GM12864 (cell line): ENCODE data around the gene CERS2.
"Not testable (repeated sequence)": the region's sequence is repeated elsewhere in the genome, so short reads cannot be mapped to it uniquely, and the experiment has no call there.

Experiments used
- DNase-seq: peaks from one replicate; pipeline ENCODE4 v3.0.0-alpha.2; 2011; ENCODE audit warnings: low read depth
- H3K4me3 ChIP-seq: 2 replicates; pipeline ENCODE4 v1.5.1; 2011; ENCODE audit warnings: mild to moderate bottlenecking, low read depth, low read length, control low read depth
- TF ChIP-seq, protein P1 (sequence below): IDR thresholded peaks from 2 replicates; pipeline ENCODE4 v1.5.1; 2011; ENCODE audit warnings: low read depth, mild to moderate bottlenecking, moderate library complexity, low read length, control low read depth, inconsistent platforms; ENCODE audit errors: missing control alignments

Gene CERS2

DNA sequence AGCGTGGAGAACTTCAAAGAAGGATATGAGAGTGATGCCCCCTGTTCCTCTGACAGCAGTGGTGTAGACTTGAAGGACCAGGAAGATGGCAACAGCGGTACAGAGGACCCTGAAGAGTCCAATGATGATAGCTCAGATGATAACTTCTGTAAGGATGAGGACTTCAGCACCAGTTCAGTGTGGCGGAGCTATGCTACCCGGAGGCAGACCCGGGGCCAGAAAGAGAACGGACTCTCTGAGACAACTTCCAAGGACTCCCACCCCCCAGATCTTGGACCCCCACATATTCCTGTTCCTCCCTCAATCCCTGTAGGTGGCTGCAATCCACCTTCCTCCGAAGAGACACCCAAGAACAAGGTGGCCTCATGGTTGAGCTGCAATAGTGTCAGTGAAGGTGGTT lies 14.0 kb downstream of the CERS2 start:
- TF ChIP-seq, protein P1, sequence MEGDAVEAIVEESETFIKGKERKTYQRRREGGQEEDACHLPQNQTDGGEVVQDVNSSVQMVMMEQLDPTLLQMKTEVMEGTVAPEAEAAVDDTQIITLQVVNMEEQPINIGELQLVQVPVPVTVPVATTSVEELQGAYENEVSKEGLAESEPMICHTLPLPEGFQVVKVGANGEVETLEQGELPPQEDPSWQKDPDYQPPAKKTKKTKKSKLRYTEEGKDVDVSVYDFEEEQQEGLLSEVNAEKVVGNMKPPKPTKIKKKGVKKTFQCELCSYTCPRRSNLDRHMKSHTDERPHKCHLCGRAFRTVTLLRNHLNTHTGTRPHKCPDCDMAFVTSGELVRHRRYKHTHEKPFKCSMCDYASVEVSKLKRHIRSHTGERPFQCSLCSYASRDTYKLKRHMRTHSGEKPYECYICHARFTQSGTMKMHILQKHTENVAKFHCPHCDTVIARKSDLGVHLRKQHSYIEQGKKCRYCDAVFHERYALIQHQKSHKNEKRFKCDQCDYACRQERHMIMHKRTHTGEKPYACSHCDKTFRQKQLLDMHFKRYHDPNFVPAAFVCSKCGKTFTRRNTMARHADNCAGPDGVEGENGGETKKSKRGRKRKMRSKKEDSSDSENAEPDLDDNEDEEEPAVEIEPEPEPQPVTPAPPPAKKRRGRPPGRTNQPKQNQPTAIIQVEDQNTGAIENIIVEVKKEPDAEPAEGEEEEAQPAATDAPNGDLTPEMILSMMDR = no peak
- H3K4me3 ChIP-seq = no peak overlapping the region

DNA sequence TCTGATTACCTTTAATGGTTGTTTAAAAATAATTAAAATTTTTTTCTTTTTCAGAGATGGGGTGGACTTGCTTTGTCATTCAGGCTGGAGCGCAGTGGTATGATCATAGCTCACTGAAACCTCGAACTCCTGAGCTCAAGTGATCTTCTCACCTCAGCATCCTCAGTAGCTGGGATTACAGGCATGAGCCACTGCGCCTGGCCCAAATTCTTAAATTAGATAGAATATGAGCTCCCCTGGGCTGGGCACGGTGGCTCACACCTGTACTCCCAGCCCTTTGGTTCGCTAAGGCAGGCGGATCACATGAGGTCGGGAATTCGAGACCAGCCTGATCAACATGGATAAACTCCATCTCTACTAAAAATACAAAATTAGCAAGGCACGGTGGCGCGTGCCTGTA lies 17.0 kb downstream of the CERS2 start:
- DNase-seq = no peak
- TF ChIP-seq, protein P1 = no peak
- no peak overlapping the region for H3K4me3 ChIP-seq

More for the DNA sequence above, 14.0 kb downstream of the CERS2 start:
- DNase-seq = no peak

DNA sequence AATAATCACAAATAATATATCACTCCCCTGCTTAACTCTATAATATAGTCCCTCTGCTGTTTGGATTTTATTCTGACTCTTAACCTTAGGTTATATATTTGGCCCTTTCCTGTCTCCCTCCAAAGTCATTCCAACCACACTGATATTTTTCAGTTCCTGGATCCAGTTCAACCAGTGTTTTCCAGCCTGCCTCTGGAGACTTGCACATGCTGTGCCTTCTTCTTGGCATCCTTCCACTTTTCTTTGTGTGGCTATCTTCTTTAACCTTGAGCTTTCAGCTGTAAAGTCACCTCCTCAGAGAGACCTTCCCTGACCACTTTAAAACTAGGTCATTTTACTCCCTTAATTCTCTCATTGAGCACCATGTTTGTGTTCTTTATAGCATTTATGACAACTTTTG lies 19.4 kb downstream of the CERS2 start:
- TF ChIP-seq, protein P1 = no peak
- no peak overlapping the region for H3K4me3 ChIP-seq
- no peak for DNase-seq

DNA sequence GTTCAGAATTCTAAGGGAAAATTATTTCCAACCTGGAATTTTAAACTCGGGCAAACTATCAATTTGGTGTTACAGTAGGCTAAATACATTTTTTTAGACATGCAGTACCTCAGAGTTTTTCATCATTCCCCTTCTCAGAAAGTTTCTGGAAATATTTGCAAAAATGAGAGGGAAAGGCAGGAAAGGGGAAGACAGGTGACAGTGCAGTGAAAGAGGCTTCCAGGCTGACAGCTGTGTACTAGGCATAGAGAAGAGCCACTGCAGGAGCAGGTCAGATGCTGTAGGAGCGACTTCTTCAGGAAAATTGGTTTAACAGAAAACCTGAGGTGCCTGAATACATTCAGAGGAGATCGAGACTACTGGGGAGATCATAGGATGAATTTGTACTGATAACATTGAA lies 19.9 kb downstream of the CERS2 start:
- DNase-seq = no peak
- H3K4me3 ChIP-seq = no peak overlapping the region
- TF ChIP-seq, protein P1 = no peak

GRCh38 chr1:150944856-150945255 lies 29.8 kb downstream of the CERS2 start:
- TF ChIP-seq, protein P1 = no peak
- no peak for DNase-seq
- no peak overlapping the region for H3K4me3 ChIP-seq

DNA sequence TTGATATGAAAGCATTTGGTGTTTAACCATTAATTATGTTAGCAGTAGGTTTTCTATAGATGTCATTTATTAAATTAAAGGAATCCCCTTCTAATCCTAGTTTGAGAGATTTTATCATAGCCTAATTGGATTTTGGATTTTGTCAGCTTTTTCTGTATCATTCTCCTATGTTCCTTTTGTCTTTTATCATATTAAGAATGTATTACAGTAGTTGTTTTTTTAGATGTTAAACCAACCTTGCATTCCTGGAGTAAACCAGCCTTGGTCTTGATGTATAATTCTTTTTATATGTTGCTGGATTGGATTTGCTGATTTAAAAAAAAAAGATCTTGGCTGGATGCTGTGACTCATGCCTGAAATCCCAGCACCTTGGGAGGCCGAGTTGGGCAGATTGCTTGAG lies 42.9 kb downstream of the CERS2 start:
- H3K4me3 ChIP-seq = no peak overlapping the region
- no peak for DNase-seq
- TF ChIP-seq, protein P1 = no peak

- DNase-seq, H3K4me3 ChIP-seq: not testable (repeated sequence)
These were observed 45.9 kb downstream of the CERS2 start for GRCh38 chr1:150928775-150929174.

DNA sequence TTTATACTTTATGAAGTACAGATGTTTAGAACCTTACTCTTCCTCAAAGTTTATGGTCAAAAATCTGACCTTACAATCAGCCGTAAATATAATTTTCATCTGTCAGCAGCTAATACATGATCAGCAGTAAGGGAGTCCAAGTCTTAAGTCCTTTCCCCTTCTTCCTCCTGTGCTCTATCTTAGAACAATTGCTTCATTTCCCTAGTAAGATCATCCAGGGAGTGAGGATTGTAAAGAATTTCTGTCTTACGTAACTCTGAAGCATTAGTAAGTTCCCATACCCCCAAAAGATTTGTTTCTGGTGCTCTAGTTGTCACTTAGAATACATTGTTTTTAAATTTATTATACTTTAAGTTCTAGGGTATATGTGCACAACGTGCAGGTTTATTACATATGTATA lies 46.3 kb downstream of the CERS2 start:
- no peak overlapping the region for H3K4me3 ChIP-seq
- TF ChIP-seq, protein P1 = no peak
- no peak for DNase-seq
